HG03139 (cell line): ENCODE measurements around the gene LAD1.

ENCODE experiments used
- ATAC-seq: cut with Tn5 transposase; IDR thresholded peaks from one replicate; pipeline ENCODE4 v1.9.1; 2021; ENCODE audit not compliant: unreplicated experiment

The LAD1 gene, protein sequence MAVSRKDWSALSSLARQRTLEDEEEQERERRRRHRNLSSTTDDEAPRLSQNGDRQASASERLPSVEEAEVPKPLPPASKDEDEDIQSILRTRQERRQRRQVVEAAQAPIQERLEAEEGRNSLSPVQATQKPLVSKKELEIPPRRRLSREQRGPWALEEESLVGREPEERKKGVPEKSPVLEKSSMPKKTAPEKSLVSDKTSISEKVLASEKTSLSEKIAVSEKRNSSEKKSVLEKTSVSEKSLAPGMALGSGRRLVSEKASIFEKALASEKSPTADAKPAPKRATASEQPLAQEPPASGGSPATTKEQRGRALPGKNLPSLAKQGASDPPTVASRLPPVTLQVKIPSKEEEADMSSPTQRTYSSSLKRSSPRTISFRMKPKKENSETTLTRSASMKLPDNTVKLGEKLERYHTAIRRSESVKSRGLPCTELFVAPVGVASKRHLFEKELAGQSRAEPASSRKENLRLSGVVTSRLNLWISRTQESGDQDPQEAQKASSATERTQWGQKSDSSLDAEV

DNA sequence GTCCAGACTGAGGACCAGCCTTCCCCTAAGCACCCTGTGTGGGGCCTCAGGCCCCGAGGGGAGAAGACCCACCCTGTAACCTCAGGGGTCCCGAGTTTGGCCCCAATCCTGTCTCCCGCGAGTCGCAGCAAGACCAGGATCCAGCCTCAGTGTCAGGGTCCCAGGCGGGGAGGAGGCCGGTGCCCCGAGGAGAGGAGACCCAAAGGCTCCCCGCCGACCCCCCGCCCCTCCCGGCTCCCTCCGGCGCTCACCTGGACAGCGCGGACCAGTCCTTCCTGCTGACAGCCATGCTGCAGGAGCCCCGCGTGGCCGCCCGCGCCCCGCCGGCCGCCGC is at the start of gene LAD1:
Gene LAD1, minus strand, starts transcription at position 307 of the 334 bp plus-strand sequence. Its CDS starts 18 bp downstream, at position 289.
- ATAC-seq: no peak

DNA sequence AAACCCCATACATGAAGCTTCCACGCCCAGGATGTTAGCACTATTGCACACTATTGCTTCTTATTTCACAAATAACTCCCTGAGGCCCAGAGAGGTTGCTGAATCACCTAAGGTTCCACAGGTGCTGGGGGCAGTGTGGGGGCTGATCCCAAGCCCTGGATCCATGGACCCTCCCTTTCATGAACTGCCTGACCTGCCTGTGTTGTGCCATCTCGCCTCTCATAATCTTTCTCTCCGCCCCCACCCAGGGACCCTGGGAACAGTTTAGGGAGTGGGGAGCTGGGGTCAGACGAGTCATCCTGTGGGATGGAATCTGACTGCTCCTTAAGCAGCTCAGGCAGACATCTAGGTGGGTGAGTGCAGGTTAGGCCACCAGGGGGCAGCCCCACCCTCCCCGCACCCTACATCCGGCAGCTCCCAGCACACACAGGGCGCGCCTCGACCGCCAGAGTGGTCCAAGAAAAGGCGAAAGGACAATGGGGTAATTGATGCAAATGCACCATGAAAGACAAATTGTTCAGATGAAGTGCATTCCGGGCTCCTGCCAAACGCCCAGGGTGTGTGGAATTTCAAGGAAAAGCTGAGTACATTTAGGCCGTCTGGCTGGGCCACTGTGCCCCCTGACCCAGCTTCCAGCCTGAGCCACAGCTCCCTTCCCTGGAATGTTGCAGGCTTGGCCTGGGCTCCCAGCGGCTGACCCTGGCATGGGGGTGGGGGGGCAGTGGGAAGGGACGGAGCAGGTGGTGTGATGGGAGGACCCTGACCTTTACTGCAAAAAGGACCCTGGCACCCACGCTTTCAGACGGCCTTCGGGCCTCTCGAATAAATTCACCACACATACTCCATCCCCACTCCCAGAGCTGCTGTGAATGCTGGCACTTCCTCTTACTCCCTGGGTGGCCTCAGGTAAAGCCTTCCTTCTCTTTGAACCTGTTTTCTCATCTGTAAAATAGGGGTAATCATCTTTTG is 49.1 kb upstream of the LAD1 start:
- no peak for ATAC-seq

DNA sequence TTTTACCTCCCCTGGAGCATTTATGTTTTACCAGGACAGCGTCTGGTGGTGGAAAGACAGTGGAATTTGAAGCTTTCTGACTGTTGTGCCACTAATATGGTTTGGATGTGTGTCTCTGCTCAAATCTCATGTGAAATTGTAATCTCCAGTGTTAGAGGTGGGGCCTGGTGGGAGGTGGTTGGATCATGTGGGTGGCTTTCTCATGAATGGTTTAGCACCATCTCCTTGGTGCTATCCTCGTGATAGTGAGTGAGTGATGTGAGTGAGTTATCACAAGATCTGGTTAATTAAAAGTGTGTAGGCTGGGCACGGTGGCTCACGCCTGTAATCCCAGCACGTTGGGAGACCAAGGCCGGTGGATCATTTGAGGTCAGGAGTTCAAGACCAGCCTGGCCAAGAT is 46.2 kb upstream of the LAD1 start:
- ATAC-seq: no peak

DNA sequence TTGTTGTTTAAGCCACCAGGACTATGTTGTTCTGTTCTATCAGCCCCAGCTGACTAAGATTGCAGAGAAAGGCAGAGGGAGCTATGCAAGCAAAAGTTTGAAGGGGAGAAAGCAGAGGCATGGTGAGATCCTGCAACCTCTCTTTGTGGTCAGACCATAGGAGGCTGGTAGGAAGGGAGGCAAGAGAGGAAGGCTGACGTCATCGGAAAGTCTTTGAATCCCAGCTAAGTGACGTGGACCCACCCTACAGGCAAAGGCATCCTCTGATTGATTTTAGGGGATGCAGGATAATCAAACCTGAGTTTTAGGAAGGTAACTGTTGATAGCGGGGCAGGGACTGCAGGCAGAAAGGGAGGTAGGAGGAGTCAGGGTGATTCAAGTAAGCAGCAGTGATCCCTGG is 45.7 kb upstream of the LAD1 start:
- no peak for ATAC-seq

DNA sequence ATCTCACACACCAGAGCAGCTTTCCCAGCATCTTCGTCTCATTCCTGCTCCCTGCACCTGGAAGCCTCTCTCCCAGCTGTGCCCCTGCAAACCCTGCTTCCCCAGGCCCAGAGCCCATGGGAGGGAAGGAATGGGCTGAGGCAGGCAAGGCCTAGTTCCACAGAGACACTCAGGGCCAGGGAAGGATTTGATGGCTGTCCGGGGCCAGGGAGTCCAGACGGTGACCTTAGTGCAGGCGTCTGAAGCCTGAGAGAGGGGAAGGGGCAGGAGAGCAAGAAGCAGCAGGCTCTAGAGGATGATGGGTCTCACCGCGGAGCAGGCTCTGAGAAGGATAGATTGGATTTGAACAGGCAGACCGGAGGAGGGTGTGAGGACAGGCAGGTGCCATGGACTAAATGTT is 44.6 kb upstream of the LAD1 start:
- no peak for ATAC-seq

DNA sequence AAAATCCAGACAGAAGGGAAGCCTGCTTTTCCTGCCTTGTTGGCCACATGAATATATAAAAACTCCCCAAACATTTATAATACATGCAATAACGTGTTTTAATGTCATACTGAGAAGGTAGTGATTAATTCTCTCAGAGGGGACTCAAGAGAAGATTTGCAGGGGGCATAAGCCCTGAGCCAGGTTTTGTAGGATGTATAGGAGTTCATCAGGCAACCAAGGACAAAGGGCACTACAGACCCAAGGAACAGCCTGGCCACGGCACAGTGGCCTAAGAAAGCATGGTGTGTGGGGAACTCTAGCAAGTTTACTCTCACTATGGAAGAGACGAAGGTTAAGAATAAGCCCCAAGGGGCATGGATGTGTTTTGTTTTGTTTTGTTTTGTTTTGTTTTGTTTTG is 37.8 kb upstream of the LAD1 start:
- ATAC-seq: no peak

DNA sequence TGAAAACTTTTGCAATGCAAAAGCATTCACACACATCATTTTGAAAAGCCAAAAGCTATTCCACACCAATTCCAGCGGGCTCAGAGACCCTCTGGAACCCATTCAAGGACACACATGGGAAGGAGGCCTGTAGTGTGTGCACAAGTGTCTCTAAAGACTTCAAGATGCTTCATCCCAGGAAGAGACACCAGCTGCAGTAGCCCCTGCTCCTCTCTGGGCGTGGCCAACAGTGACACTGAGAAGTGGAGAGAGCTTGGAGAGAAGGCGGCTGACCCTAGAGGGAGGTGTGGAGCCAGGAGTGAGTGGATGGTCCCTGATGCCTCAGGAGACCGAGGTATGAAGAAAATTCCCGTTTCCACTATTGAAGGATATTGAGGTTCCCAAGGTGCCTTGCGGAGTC is 37.3 kb upstream of the LAD1 start:
- no peak for ATAC-seq

DNA sequence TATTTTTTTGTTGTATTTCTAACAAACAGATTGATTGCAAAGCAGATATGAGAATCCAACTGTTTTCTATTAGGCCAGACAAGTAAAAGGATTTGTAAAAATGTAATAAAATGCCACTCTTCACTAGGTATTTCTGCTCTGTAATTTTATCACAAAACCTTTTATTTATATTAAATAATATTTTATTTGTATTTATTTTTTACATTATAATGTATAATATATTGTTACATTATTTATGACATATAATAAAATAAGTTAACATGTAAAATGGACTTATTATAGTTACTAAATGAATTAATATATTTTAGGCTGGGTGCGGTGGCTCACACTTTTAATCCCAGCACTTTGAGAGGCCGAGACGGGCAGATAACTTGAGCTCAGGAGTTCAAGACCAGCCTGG is 35.1 kb upstream of the LAD1 start:
- ATAC-seq: no peak

DNA sequence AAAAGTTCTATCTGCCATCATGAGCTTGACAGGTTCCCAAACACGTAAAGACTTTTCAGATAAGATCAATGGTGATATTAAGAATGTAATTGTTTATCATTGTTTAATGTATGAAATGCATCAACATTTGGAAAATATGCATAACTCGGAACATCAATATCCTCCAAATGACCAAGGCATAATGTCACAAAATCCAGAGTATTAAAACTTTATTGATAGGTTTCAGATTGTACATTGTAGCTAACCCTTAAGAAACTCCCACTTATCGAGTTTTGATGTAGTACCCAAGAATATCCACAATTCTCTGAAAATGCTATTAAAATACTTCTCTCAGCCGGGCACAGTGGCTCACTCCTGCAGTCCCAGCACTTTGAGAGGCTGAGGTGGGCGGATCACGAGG is 34.5 kb upstream of the LAD1 start:
- ATAC-seq: no peak

DNA sequence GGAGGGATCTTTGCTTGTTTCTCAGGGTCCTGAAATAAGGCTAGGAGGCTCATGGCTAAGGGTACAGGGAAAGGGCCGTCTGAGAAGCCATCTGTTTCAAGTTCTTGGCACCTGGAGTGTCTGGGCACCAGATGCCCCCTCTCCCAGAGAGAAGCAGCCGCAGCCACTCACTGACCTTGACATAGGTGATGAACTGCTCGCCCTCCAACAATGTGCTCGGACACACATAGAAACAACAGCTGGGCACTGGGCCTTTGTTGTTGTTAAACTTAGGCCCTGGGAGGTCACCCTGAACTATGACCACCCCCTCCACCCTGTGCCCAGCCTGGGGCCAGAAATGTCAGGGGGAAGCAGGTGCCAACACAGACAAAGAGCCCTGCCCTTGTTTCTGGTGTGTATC is 31.7 kb upstream of the LAD1 start:
- ATAC-seq: no peak

DNA sequence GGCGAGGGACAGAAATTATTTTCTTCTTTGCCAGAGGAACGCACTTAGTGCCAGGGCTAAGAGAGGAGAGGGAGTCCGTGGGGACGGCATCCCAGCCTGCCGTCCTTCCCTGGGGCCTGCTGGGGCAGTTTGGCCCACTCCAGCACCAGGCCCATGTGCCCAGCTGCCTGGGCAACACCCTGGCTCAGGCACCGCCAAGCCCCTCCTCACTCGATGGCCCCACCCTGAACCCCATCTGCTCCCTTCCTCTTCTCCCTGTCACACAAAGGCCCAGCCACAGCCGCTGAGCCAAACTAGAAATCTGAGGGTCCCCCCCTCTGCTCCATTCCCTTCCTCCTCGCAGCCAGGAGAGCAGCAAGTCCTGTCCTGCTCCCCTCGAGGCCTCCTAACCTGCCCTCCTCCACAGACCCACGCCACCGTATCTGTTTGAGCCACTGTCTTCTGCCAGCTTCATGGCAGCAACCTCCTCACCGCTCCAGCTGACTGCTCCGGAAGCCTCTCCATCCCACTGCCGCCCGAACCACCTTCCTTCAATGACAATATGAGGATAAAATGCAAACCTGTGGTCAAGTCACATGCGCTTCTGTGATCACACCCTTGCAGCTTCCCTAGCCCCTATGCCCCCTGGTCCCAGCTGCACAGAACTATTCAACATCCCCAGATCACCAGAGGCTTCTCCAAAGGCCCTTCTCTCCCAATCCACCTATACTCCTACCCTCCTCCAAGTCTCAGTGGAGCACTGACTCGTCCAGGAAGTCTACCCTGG is 30.8 kb upstream of the LAD1 start:
- ATAC-seq: no peak

DNA sequence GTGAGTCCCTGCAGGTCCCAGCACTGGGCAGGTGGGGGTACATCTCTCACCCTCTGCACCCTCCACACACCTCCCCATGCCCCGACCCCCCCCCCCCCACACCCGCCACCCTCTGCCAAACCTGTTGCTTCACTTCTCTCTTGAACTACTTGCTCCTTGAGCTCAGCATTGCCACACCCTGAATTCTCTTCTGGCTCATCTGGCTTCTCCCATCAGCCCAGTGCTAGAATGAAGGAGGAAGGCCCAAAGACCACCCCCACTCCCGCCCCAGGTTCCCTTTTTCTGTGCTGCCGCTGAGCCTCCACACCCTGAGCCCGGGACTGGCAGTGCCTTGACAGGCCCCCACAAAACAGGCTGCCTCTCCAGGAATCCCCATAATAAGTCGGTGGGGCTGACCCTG is 28.8 kb upstream of the LAD1 start:
- ATAC-seq: no peak

DNA sequence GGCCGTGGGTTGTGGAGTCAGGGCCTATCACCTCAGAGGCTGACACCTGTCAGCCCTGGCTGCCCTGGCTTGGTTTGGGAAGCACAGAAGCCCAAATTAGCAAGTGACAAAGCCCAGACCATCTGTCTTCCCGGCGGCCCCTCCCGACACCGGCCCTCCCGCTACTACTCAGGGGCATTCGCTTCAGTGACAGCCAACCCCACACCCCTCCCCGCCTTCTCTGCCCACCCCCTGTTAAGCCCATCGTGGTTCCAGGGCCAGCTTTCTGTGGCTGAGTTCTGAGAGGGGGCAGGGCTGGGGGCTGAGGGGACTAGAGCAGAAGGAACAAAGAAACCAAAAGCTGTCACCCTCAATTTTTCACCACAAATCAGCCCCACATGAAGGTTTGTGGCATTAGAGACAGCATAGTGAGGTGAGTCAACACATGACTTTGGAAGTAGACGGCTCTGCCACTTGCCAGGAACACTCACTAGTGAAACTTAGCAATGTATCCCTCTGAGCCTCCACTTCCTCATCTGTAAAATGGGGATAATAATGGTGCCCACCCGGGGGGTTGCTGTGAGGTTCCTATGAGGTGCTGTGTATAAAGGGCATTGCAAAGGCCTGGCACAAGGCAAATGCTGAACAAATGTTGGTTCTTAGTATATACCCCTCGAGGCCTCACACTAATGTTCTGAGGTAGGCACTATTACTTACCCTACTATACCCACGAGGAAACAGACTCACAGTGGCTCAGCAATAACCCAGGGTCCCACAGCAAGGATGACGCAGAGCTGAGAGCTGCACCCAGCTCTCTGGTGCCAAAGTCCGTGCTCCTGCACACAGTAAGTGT is 27.6 kb upstream of the LAD1 start:
- ATAC-seq: no peak

DNA sequence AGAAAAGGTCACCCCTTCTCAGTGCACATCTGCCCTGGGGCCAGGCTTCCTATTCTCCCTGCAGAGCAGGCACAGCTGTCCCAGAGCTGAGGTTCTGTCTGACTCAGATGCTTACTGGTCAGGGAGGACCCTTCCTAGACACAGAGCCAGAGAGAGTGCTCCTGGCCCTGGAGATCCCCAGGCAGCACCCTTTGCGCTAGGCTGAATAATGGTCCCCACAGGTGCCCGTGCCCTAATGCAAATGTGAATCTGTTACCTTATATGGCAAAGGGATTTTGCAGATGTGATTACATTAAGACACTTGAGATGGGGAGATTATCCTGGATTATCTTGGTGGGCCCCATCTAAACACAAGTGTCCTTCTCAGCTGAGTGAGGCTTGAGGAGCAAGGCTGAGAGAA is 25.0 kb upstream of the LAD1 start:
- ATAC-seq: no peak

DNA sequence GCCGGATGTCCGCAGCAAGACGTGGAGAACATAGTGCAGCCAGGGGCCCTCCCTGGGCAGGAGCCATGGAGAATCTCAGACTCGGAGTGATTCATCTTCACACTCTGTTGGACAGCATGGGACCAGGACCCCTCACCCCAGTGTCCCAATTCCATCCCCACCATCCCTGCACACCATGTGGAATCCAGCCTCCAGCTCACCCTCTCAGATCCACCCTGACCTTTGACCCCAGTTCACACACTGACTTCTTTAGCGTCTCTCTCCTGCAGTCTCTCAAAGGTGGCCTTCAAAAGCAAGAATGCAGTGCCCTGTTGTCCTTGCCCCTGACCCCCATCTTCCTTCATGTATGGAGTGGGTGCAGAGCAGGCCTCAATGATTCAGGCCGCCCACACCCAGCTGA is 24.5 kb upstream of the LAD1 start:
- no peak for ATAC-seq

DNA sequence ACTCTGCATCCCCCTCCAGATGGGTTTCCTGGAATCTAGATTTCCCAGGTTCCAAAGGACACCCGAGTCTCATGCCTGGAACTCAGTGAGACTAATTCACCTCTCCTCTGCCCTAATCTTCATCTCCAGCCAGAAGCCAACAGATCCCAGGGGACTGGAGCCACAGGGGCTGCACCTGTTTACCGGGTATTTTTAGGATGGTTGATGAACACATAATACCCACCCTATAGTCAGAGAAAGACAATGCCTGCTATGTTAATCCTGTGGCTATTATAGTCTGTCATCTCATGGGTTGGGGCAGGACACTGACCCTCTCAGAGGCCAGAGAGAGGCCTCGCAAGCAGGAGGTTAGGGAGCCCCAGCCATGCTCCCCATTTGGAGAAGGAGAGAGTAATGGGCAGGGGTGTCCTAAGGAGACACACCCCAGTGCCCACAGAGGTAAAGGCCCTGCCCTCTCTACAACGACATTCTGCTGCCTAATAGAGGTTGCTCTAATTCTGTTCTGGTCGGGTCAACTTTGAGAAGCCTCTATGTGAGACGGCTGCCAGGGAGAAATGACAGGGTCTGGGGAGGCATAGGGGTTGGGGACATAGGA is 23.4 kb upstream of the LAD1 start:
- no peak for ATAC-seq

DNA sequence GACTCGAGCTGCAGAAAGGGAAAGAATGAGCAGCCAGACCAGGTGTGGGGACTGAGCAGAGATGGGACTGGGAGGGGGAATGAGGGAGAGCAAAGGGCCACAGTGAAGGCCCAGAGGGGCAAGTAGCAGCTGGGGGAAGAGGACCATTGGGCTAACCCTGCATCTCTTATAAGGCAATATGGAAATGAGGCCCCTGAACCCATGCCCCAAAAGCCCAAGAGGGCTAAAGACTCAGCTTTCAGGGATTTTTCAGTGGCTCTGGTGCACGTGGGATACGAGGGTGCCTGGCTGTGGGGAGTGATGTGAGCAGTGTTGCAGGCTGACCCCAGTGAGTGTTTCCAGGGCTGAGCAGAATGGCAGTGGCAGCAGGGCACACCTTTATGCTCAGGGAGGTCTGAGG is 22.9 kb upstream of the LAD1 start:
- no peak for ATAC-seq

DNA sequence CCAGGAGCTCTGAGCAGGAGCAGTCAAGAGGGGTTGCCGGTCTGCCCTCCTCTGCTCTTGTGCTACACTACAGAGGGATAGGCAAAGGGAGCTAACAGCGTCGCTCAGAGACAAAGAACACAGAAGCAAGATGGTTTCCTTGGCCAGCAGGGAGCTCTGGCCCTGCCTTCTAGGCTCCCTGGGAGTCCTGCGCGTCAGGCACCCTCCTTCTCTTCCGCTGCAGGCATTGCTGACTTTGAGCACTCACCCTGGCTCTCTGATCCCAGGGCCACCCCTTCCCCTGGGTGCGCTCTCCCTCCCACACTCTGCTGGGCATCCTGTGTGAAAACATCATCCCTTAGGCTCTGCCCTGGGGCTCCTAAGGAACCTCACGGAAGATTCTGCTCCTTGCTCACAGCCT is 21.9 kb upstream of the LAD1 start:
- ATAC-seq: no peak

DNA sequence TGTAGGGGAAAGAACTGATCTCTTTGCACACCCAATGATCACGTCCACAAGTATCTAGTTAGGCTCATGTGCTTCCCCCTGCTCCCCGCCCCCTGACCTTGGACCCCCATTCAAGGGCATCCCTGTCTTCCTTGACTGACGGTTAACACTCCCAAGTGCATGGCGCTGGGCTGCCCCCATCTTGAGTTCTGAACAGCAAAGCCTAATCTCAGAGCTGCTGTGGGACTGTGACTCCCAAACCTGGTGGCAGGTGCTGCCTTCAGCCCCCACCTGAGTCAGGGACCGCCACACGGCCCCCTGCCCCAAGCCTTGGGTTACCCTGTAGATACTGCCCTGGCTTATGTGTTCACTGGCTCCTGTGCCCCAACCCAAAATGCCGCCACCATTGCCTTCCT is 21.5 kb upstream of the LAD1 start:
- no peak for ATAC-seq
